Measurements from ENCODE around the gene TIGD6.

Gene TIGD6

GRCh38 chr5:149979896-149980295 is 20.6 kb downstream of the TIGD6 start (continued):
- TF ChIP-seq ZNF362 (tag by site-specific recombination; IDR thresholded peaks at IDR 0.05) = no peak
- TF ChIP-seq ZNF488 (tag by site-specific recombination; IDR thresholded peaks at IDR 0.05) = no peak

GRCh38 chr5:149975409-149975808 is 25.0 kb downstream of the TIGD6 start:
- TF ChIP-seq ZNF426 (tag by site-specific recombination; IDR thresholded peaks at IDR 0.05) (no peak), ZNF169 (tag by site-specific recombination; IDR thresholded peaks at IDR 0.05) (no peak), ZNF624 (tag by site-specific recombination; IDR thresholded peaks at IDR 0.05) (no peak), REPIN1 (tag by site-specific recombination; IDR thresholded peaks at IDR 0.05; ENCODE audit: low read depth) (no peak), TCF7L2 (IDR thresholded peaks at IDR 0.05; ENCODE audit: borderline replicate concordance, low read depth, low read length) (no peak), ZNF610 (tag by site-specific recombination; IDR thresholded peaks at IDR 0.05; ENCODE audit: borderline replicate concordance) (no peak), REST (tag by site-specific recombination; IDR thresholded peaks at IDR 0.05) (no peak), ZNF529 (tag by site-specific recombination; IDR thresholded peaks at IDR 0.05; ENCODE audit: insufficient replicate concordance) (no peak)
- H3K27ac ChIP-seq (ENCODE audit: extremely low read depth, low read depth, low read length) = no peak overlapping the region
- ChIA-PET POLR2A (no interaction called here), CTCF (interaction anchor here (1.8 to 2.1 kb wide), 3 partner anchors 16 to 142 kb away, joined by 6 to 14 read pairs (median 8); no protein-coding TSS in a partner anchor)
- no peaks in the 10 kb centered on the region for H3K4me1 ChIP-seq (ENCODE audit: control insufficient read depth, insufficient read depth, low read length)
- no peak overlapping the region for H3K4me3 ChIP-seq (ENCODE audit: low read depth, low read length)
- H3K9me3 ChIP-seq (ENCODE audit: control insufficient read depth, insufficient read depth, low read depth, low read length) = no peaks in the 10 kb centered on the region
- peaks cover 10 to 22% of the 10 kb centered on the region in 2 experiments; a peak in 2 of 3 replicates for H3K36me3 ChIP-seq (ENCODE audit: control insufficient read depth in 2 of 2, insufficient read depth in 1 of 2, low read length in 2 of 2)

- Histone ChIP-seq H3K36me3 (ENCODE audit: control insufficient read depth in 2 of 2, insufficient read depth in 1 of 2, low read length in 2 of 2) (no peaks in the 10 kb centered on the region), H3K9me3 (ENCODE audit: control insufficient read depth, insufficient read depth, low read depth, low read length) (no peaks in the 10 kb centered on the region), H3K27ac (ENCODE audit: extremely low read depth, low read depth, low read length) (no peak overlapping the region), H3K4me3 (ENCODE audit: low read depth, low read length) (no peak overlapping the region), H3K4me1 (ENCODE audit: control insufficient read depth, insufficient read depth, low read length) (no peaks in the 10 kb centered on the region)
- CTCF ChIA-PET = interaction anchor here (0.6 to 5.5 kb wide), 9 partner anchors 8 to 351 kb away, joined by 3 to 31 read pairs (median 4); no protein-coding TSS in a partner anchor
- POLR2A ChIA-PET = interaction anchor here (1.0 kb wide), 1 partner anchor 9 kb away, joined by 4 read pairs; the partner anchor contains the start of gene SLC26A2
- no peak for TF ChIP-seq ZNF521 (tag by site-specific recombination; IDR thresholded peaks at IDR 0.05)
- no peak for TF ChIP-seq ZBTB11 (tag by site-specific recombination; conservative IDR thresholded peaks at IDR 0.05; ENCODE audit: low read depth)
- no peak for TF ChIP-seq ZNF16 (tag by site-specific recombination; IDR thresholded peaks at IDR 0.05; ENCODE audit: low read depth)
- TF ChIP-seq ZNF549 (tag by site-specific recombination; IDR thresholded peaks at IDR 0.05) = no peak
- no peak for TF ChIP-seq PRDM6 (tag by site-specific recombination; IDR thresholded peaks at IDR 0.05)
- TF ChIP-seq ZNF223 (tag by site-specific recombination; IDR thresholded peaks at IDR 0.05) = no peak
- TF ChIP-seq ZNF148 (tag by site-specific recombination; IDR thresholded peaks at IDR 0.05; ENCODE audit: borderline replicate concordance) = no peak
- no peak for TF ChIP-seq ZBTB21 (tag by site-specific recombination; IDR thresholded peaks at IDR 0.05)
Observed at GRCh38 chr5:149969181-149969930, 31.1 kb downstream of the TIGD6 start.
